ENCODE data around the gene RAB5B. TPM values are rescaled to one million over a fixed set of nuclear protein-coding genes. Genes with fewer than 3 reads are reported as not detected.

RAB5B gene
- total and polyA plus RNA-seq, 2 donors (not counting 3 experiments of a cell fraction or from before 2014, with no cell fraction given) = 103 to 105 TPM

GRCh38 chr12:56040963-56041551 is 67.2 kb downstream of the RAB5B start:
- peaks cover 8 to 14% of the 10 kb centered on the region in 2 experiments for H3K36me3 ChIP-seq (ENCODE audit: control insufficient read depth in 2 of 2, extremely low read depth in 1 of 2, insufficient read depth in 2 of 2, low read length in 2 of 2)
- ChIA-PET CTCF (interaction anchor here (0.8 to 3.1 kb wide), 5 partner anchors 12 to 312 kb away, joined by 3 to 44 read pairs (median 13); partner anchors contain the start of gene SUOX), POLR2A (interaction anchor here (1.0 to 1.4 kb wide), 2 partner anchors 12 to 44 kb away, joined by 4 to 5 read pairs; partner anchors contain the start of gene SUOX)
- TSS peak; percentile 91 for BruUV-seq (replicated peaks)
- H3K27me3 ChIP-seq (ENCODE audit: control insufficient read depth in 2 of 2, insufficient read depth in 2 of 2, low read length in 2 of 2) = no peaks in the 10 kb centered on the region
- peak overlapping the region; percentile 44 for H2AFZ ChIP-seq (ENCODE audit: low read depth, low read length)
- peak overlapping the region; percentile 14 for H3K27ac ChIP-seq (ENCODE audit: insufficient read depth, low read depth, low read length)
- H3K9ac ChIP-seq (replicated peaks; ENCODE audit: extremely low read depth, insufficient read depth, low read length) = peak overlapping the region; percentile 55
- dilution Hi-C loops (cut with MboI; ENCODE audit: extremely low pct_ligation_motif_present, low sequenced_read_pairs) (no loop called here), intact Hi-C loops (cut with micrococcal nuclease) (loop anchor here (1.0 to 5.0 kb wide), 5 partner anchors 12 to 303 kb away; partner anchors contain the start of genes DGKA, SARNP and SUOX)
- TF ChIP-seq POLR2AphosphoS5 (IDR thresholded peaks at IDR 0.05; ENCODE audit: insufficient read depth, low read depth, low read length) = no peak
- TF ChIP-seq POLR2A (IDR thresholded peaks at IDR 0.05; ENCODE audit: low read depth, low read length) = no peak
- TF ChIP-seq FOS (IDR thresholded peaks at IDR 0.05; ENCODE audit: borderline replicate concordance, insufficient read depth, low read length) = no peak
- H4K20me1 ChIP-seq (replicated peaks; ENCODE audit: control insufficient read depth, extremely low read depth, insufficient read depth, low read length) = peaks cover 3% of the 10 kb centered on the region
- H3K4me1 ChIP-seq (ENCODE audit: control insufficient read depth, extremely low read depth, insufficient read depth, low read length) = peaks cover 17% of the 10 kb centered on the region
- peak overlapping the region in 1 of 3 experiments; percentile 24 for H3K4me3 ChIP-seq (replicated peaks in 1 of 3; ENCODE audit: insufficient read depth in 1 of 3, low read depth in 1 of 3, low read length in 3 of 3)
- DNase-seq (ENCODE audit: low read depth, low spot score) = no peak
- peaks cover 20% of the 10 kb centered on the region for H3K79me2 ChIP-seq (ENCODE audit: control insufficient read depth, insufficient read depth, low read length)
- H3K4me2 ChIP-seq (ENCODE audit: insufficient read depth, low read length) = peak overlapping the region; percentile 49
- H3K9me1 ChIP-seq (replicated peaks; ENCODE audit: control insufficient read depth, extremely low read depth, insufficient read depth, low read length) = no peaks in the 10 kb centered on the region
- no peaks in the 10 kb centered on the region for H3K9me3 ChIP-seq (replicated peaks; ENCODE audit: control insufficient read depth, insufficient read depth, low read length)
- FAIRE-seq = no peak

DNA sequence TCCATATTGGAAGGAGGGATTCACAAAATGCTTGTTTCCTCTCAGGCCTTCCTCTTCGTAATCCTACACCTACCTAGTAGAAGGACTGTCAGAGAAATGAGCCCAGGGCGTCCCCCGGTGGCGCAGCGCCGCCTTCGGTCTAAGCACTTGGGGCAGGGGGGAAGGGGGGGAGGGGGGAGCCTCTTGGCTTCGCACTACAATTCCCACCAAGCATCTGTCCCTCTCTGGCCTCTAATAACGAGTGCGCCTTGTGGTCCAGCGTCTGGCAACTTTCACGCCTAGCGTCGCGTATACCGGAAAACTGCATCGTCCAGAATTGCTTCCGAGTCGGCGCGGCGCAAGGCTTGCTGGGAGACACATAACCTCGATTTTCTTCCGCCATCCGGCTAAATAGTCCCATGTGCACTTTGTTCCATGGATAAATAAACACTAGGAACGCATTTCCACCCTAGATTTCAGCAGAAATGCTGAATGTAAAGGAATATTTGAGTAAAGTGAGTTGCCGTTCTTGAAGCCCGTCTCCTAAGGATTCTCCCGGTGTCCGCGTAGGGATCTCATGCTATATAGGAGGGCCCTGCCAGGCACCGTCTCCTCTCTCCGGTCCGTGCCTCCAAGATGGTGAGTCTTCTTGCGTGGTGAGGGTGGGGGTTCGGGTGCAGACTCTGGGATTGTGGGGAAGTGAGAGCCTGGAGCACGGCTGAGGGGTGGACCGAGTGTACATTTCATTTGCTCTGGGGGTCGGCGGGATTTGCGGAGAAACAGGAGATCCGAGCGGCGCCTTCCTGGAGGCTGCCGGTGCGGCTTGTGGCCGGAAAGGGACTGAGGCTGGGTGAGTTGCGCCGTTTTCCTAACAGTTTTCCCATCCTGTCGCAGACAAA is 67.9 kb downstream of the RAB5B start, which contains the start of gene RPS26:
Gene RPS26 (plus strand): TSS at position 367 of the 878 bp plus-strand sequence. CDS start 249 bp downstream, at position 616.
- H4K20me1 ChIP-seq (replicated peaks; ENCODE audit: control insufficient read depth, extremely low read depth, insufficient read depth, low read length) = peaks cover 3% of the 10 kb centered on the region
- ChIA-PET CTCF (interaction anchor here (1.4 to 3.1 kb wide), 4 partner anchors 12 to 303 kb away, joined by 3 to 44 read pairs (median 14); partner anchors contain the start of gene SUOX), POLR2A (interaction anchor here (1.0 to 1.4 kb wide), 2 partner anchors 13 to 45 kb away, joined by 4 to 5 read pairs; partner anchors contain the start of gene SUOX)
- DNase-seq (ENCODE audit: low read depth, low spot score) = peak; percentile 100
- no peaks in the 10 kb centered on the region for H3K27me3 ChIP-seq (ENCODE audit: control insufficient read depth in 2 of 2, insufficient read depth in 2 of 2, low read length in 2 of 2)
- no peaks in the 10 kb centered on the region for H3K9me1 ChIP-seq (replicated peaks; ENCODE audit: control insufficient read depth, extremely low read depth, insufficient read depth, low read length)
- peak; percentile 99 for FAIRE-seq
- dilution Hi-C loops (cut with MboI; ENCODE audit: extremely low pct_ligation_motif_present, low sequenced_read_pairs) = no loop called here
- peak within 1 kb of the TSS; percentile 95 for H3K27ac ChIP-seq (ENCODE audit: insufficient read depth, low read depth, low read length)
- no TSS peak for BruUV-seq (replicated peaks)
- H3K9me3 ChIP-seq (replicated peaks; ENCODE audit: control insufficient read depth, insufficient read depth, low read length) = no peaks in the 10 kb centered on the region
- H3K4me3 ChIP-seq (replicated peaks in 1 of 3; ENCODE audit: insufficient read depth in 1 of 3, low read depth in 1 of 3, low read length in 3 of 3) = peak within 1 kb of the TSS; percentile 84 to 100 (median 87)
- H3K9ac ChIP-seq (replicated peaks; ENCODE audit: extremely low read depth, insufficient read depth, low read length) = peak within 1 kb of the TSS; percentile 97
- H3K79me2 ChIP-seq (ENCODE audit: control insufficient read depth, insufficient read depth, low read length) = peaks cover 20% of the 10 kb centered on the region
- H3K36me3 ChIP-seq (ENCODE audit: control insufficient read depth in 2 of 2, extremely low read depth in 1 of 2, insufficient read depth in 2 of 2, low read length in 2 of 2) = peaks cover 8 to 14% of the 10 kb centered on the region in 2 experiments
- H3K4me2 ChIP-seq (ENCODE audit: insufficient read depth, low read length) = peak within 1 kb of the TSS; percentile 95
- H2AFZ ChIP-seq (ENCODE audit: low read depth, low read length) = peak within 1 kb of the TSS; percentile 92
- intact Hi-C loops (cut with micrococcal nuclease) = loop anchor here (1.0 to 5.0 kb wide), 7 partner anchors 12 to 303 kb away; partner anchors contain the start of genes DGKA, SARNP, SMARCC2 and SUOX
- TF ChIP-seq POLR2AphosphoS5 (IDR thresholded peaks at IDR 0.05; ENCODE audit: insufficient read depth, low read depth, low read length) (peak; percentile 97), EZH2 (IDR thresholded peaks at IDR 0.05; ENCODE audit: borderline replicate concordance, low read depth, low read length, severe bottlenecking) (no peak), CTCF (IDR thresholded peaks at IDR 0.05; ENCODE audit: extremely low read depth in 1 of 2, insufficient read depth in 1 of 2, low read depth in 1 of 2, low read length in 2 of 2) (peak in 1 of 2 donors; percentile 46), GATA2 (IDR thresholded peaks at IDR 0.05; ENCODE audit: insufficient read depth, insufficient read length, low read depth, low read length) (no peak), MYC (IDR thresholded peaks at IDR 0.05; ENCODE audit: low read depth, low read length) (peak; percentile 37), FOS (IDR thresholded peaks at IDR 0.05; ENCODE audit: borderline replicate concordance, insufficient read depth, low read length) (no peak), JUN (IDR thresholded peaks at IDR 0.05; ENCODE audit: borderline replicate concordance, insufficient read depth, insufficient read length, low read depth) (no peak), POLR2A (IDR thresholded peaks at IDR 0.05; ENCODE audit: low read depth, low read length) (peak; percentile 99)
- TF ChIP-seq, protein P1, sequence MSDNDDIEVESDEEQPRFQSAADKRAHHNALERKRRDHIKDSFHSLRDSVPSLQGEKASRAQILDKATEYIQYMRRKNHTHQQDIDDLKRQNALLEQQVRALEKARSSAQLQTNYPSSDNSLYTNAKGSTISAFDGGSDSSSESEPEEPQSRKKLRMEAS (IDR thresholded peaks at IDR 0.05; ENCODE audit: insufficient read depth, insufficient read length) = peak; percentile 68
- peaks cover 17% of the 10 kb centered on the region for H3K4me1 ChIP-seq (ENCODE audit: control insufficient read depth, extremely low read depth, insufficient read depth, low read length)

All from endothelial cell of umbilical vein (primary cell).